GM12878 (cell line): Measurements from ENCODE around the gene CACNA1I. TPM values are rescaled to one million over a fixed set of nuclear protein-coding genes. Genes with fewer than 3 reads are reported as not detected.

Experiments
- ATAC-seq: fragments of 200-7000 bp; cut with Tn5 transposase; 3 replicates; pipeline ENCODE4 v1.9.1; 2020; ENCODE audit warnings: mild to moderate bottlenecking, moderate library complexity
- BruUV-seq: library from RNA; stranded (reverse); fragments of 400-500 nt; replicated peaks from 2 replicates; lab custom pipeline; 2021; lab: Mats Ljungman, UMichigan
- CTCF ChIA-PET: fragments of 300-600 bp; sonication (Branson Sonifier 250); formaldehyde crosslinking; extraction: SDS; loops from one replicate; lab custom pipeline; 2021; ENCODE audit warnings: inconsistent platforms; lab: Yijun Ruan, JAX
- POLR2A ChIA-PET: fragments of 350-600 bp; formaldehyde crosslinking; extraction: SDS; loops from one replicate; lab custom pipeline; 2021; ENCODE audit warnings: inconsistent platforms; lab: Charles Lee
- RAD21 ChIA-PET: fragments of 300-600 bp; sonication (Branson Sonifier 250); formaldehyde crosslinking; loops from one replicate; lab custom pipeline; 2023; ENCODE audit warnings: antibody characterized with exemption; ENCODE audit not compliant: unreplicated experiment; lab: Charles Lee
- SMC1A ChIA-PET: fragments of 300-600 bp; sonication (Branson Sonifier 250); formaldehyde crosslinking; loops from one replicate; lab custom pipeline; 2023; ENCODE audit not compliant: unreplicated experiment, uncharacterized antibody; lab: Charles Lee
- DNase-seq: peaks from one replicate; pipeline ENCODE4 v3.0.0-alpha.2; 2011; ENCODE audit warnings: low read depth, low spot score
- FAIRE-seq: peaks from 3 replicates; lab custom pipeline; 2011; peaks lifted over from hg19 to GRCh38; lab: Jason Lieb, UNC
- H2AFZ ChIP-seq: 2 replicates; pipeline ENCODE4 v1.6.0; 2011; ENCODE audit warnings: low read depth, low read length, control low read depth; ENCODE audit not compliant: control insufficient read depth
- H3K27ac ChIP-seq: 2 replicates; pipeline ENCODE4 v1.5.1; 2011; ENCODE audit warnings: control low read depth; ENCODE audit not compliant: control insufficient read depth, insufficient read depth
- H3K27me3 ChIP-seq, 2 experiments: replicated peaks in 1 of 2; 2 replicates each; pipeline versions ENCODE4 v1.6.0 to v1.6.1; 2011; ENCODE audit warnings: low read length in 1 of 2; ENCODE audit not compliant: control insufficient read depth in 2 of 2, insufficient read depth in 2 of 2
- H3K36me3 ChIP-seq, 2 experiments: 2 replicates each; pipeline ENCODE4 v1.5.1; 2011; ENCODE audit warnings: low read length in 1 of 2; ENCODE audit not compliant: control insufficient read depth in 2 of 2, insufficient read depth in 2 of 2
- H3K4me1 ChIP-seq: 2 replicates; pipeline ENCODE4 v1.6.1; 2011; ENCODE audit warnings: mild to moderate bottlenecking, low read length, moderate library complexity, mixed read lengths; ENCODE audit not compliant: control insufficient read depth, insufficient read depth
- H3K4me2 ChIP-seq: 2 replicates; pipeline ENCODE4 v1.6.0; 2011; ENCODE audit warnings: control low read depth; ENCODE audit not compliant: control insufficient read depth, insufficient read depth
- H3K4me3 ChIP-seq: fragments of 200-600 bp; sonication (generic); 2 replicates; pipeline ENCODE4 v1.5.1; 2016
- H3K79me2 ChIP-seq: 2 replicates; pipeline ENCODE4 v1.6.0; 2011; ENCODE audit warnings: low read length; ENCODE audit not compliant: control insufficient read depth, insufficient read depth
- H3K9ac ChIP-seq: 2 replicates; pipeline ENCODE4 v1.8.0; 2011; ENCODE audit warnings: low read length, control low read depth, mixed read lengths; ENCODE audit not compliant: control insufficient read depth, insufficient read depth
- H3K9me3 ChIP-seq: replicated peaks from 3 replicates; pipeline ENCODE4 v1.5.1; 2011; ENCODE audit warnings: mild to moderate bottlenecking, low read length; ENCODE audit not compliant: control insufficient read depth, insufficient read depth
- H4K20me1 ChIP-seq: 2 replicates; pipeline ENCODE4 v1.6.0; 2011; ENCODE audit not compliant: control insufficient read depth, insufficient read depth
- CBX3 ChIP-seq: fragments of 200-600 bp; sonication (generic); IDR thresholded peaks from 2 replicates; pipeline ENCODE4 v1.6.1; 2016; ENCODE audit warnings: low read depth, borderline replicate concordance
- CHD2 ChIP-seq: IDR thresholded peaks from 2 replicates; pipeline ENCODE4 v1.6.1; 2011; ENCODE audit warnings: low read depth, low read length, improper control_type of control experiment, borderline replicate concordance
- ESRRA ChIP-seq: IDR thresholded peaks from 2 replicates; pipeline ENCODE4 v1.6.1; 2012; ENCODE audit warnings: mild to moderate bottlenecking, low read length, improper control_type of control experiment
- MEF2A ChIP-seq: IDR thresholded peaks from 2 replicates; pipeline ENCODE4 v1.6.1; 2011; ENCODE audit warnings: low read depth, mild to moderate bottlenecking, low read length, moderate library complexity; ENCODE audit not compliant: insufficient read depth
- NFIC ChIP-seq: IDR thresholded peaks from 2 replicates; pipeline ENCODE4 v1.6.1; 2012; ENCODE audit warnings: low read depth, mild to moderate bottlenecking, inconsistent platforms, low read length, moderate library complexity
- NFXL1 ChIP-seq: fragments of 450-650 bp; IDR thresholded peaks from 2 replicates; pipeline ENCODE4 v1.6.1; 2017; ENCODE audit warnings: antibody characterized with exemption, mild to moderate bottlenecking, borderline replicate concordance
- NFYB ChIP-seq: IDR thresholded peaks from 2 replicates; pipeline ENCODE4 v1.6.1; 2011; ENCODE audit warnings: low read depth, mild to moderate bottlenecking, low read length, improper control_type of control experiment, moderate library complexity; ENCODE audit not compliant: insufficient read depth
- RAD51 ChIP-seq: fragments of 450-650 bp; IDR thresholded peaks from 2 replicates; pipeline ENCODE4 v1.6.1; 2016; ENCODE audit warnings: moderate library complexity, mild to moderate bottlenecking, inconsistent platforms
- SMAD5 ChIP-seq: IDR thresholded peaks from 2 replicates; pipeline ENCODE4 v1.6.1; 2016; ENCODE audit warnings: antibody characterized with exemption, low read depth
- ZBTB11 ChIP-seq: fragments of 450-650 bp; formaldehyde crosslinking; IDR thresholded peaks from 2 replicates; pipeline ENCODE4 v1.5.0; 2022; ENCODE audit warnings: mild to moderate bottlenecking, missing genetic modification characterization
- ZSCAN29 ChIP-seq: fragments of 450-650 bp; IDR thresholded peaks from 2 replicates; pipeline ENCODE4 v1.6.1; 2017; ENCODE audit warnings: mild to moderate bottlenecking, moderate library complexity
- WGBS: methylation state at CpG from one replicate; pipeline ENCODE4 v1.1.6; 2016; ENCODE audit warnings: low lambda C conversion rate; ENCODE audit not compliant: insufficient replicate concordance, insufficient coverage; ENCODE audit errors: missing lambda C conversion rate; 5-methylcytosine and 5-hydroxymethylcytosine counted together
- in situ Hi-C: fragments of 300-500 bp; cut with MboI; formaldehyde crosslinking; loops from 9 replicates; pipeline ENCODE4 v1.14.3; 2018; ENCODE audit warnings: mixed read lengths
- intact Hi-C: fragments of 100-400 bp; cut with micrococcal nuclease; formaldehyde crosslinking; loops from one replicate; pipeline ENCODE4 v1.14.2; 2022; ENCODE audit not compliant: unreplicated experiment
- polyA plus RNA-seq, 11 experiments: library from polyadenylated mRNA; depleted of rRNA in 4 of 11; unstranded in 6 of 11; stranded (reverse) in 5 of 11; fragments of >200 nt; fragmentation: Nextera tagmentation in 4 of 11; fragmentation: Illumina TruSeq in 1 of 11; extraction: Ambion mirVana in 4 of 11; extraction: Trizol in 1 of 11; gene quantifications; 1 replicate in 1 of 11; 2 replicates in 10 of 11; pipeline versions ENCODE4 v1.2.1 to v1.2.3, GENCODE V29; 2011 to 2016; ENCODE audit warnings: inconsistent platforms in 2 of 11, missing spikeins in 2 of 11, low read depth in 1 of 11
- total RNA-seq, 4 experiments: library from RNA; depleted of rRNA in 3 of 4; stranded (reverse); fragments of >200 nt in 3 of 4; fragmentation: Illumina TruSeq in 1 of 4; extraction: Trizol in 1 of 4; gene quantifications; 2 replicates each; pipeline versions ENCODE4 v1.2.1 to v1.2.3, GENCODE V29; 2013 to 2021

Gene CACNA1I
- total and polyA plus RNA-seq, 10 of the 15 experiments (the other 5 are each of a cell fraction or from before 2014, with no cell fraction given) = 0.01 to 0.03 TPM; not detected in 8

DNA sequence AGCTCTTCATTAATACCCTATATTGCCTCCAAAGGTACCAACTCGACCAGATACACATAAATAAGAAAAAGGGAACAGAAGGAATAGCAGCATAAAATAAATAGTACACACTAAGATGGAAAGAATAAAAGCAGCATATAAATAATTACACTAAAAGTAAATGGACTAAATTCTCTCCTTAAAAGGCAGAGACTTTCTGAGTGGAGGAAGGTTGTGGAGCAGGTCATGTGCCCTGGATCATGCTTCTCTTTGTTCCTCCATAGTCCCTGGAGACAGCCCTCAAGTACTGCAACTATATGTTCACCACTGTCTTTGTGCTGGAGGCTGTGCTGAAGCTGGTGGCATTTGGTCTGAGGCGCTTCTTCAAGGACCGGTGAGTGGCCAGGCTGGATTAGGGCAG, 101.4 kb downstream of the CACNA1I start:
- peaks cover 2 to 4% of the 10 kb centered on the region in 2 experiments; a peak in 2 of 4 replicates for H3K27me3 ChIP-seq
- H3K9me3 ChIP-seq = peaks cover 8% of the 10 kb centered on the region
- H2AFZ ChIP-seq = no peak overlapping the region
- no peaks in the 10 kb centered on the region for H3K79me2 ChIP-seq
- FAIRE-seq (no peak), ATAC-seq (no peak), DNase-seq (no peak)
- in situ Hi-C loops (no loop called here), intact Hi-C loops (no loop called here)
- H3K36me3 ChIP-seq = no peaks in the 10 kb centered on the region
- H3K9ac ChIP-seq = no peak overlapping the region
- ChIA-PET SMC1A (interaction anchor here (0.7 kb wide), 1 partner anchor 281 kb away, joined by 3 read pairs; no protein-coding TSS in a partner anchor), POLR2A (no interaction called here), CTCF (interaction anchor here (1.0 kb wide), 1 partner anchor 94 kb away, joined by 4 read pairs; no protein-coding TSS in a partner anchor), RAD21 (interaction anchor here (0.6 kb wide), 1 partner anchor 678 kb away, joined by 3 read pairs; no protein-coding TSS in a partner anchor)
- BruUV-seq = no TSS peak
- WGBS = 56% methylated on average over 3 of the region's 3 CpGs
- no peak overlapping the region for H3K4me3 ChIP-seq
- H3K27ac ChIP-seq = no peak overlapping the region
- H3K4me1 ChIP-seq = no peaks in the 10 kb centered on the region
- no peak overlapping the region for H3K4me2 ChIP-seq
- TF ChIP-seq SMAD5 (no peak), ESRRA (no peak), NFXL1 (no peak), RAD51 (no peak), NFYB (no peak), CHD2 (no peak), CBX3 (no peak), NFIC (no peak), MEF2A (no peak), ZSCAN29 (no peak), ZBTB11 (no peak)
- no peaks in the 10 kb centered on the region for H4K20me1 ChIP-seq
